ENCODE results near the gene WDR5B. TPM values are rescaled to one million over a fixed set of nuclear protein-coding genes. Genes with fewer than 3 reads are reported as not detected.

Gene WDR5B
- total RNA-seq, 1 experiment from 2014 or later = 6.4 TPM

DNA sequence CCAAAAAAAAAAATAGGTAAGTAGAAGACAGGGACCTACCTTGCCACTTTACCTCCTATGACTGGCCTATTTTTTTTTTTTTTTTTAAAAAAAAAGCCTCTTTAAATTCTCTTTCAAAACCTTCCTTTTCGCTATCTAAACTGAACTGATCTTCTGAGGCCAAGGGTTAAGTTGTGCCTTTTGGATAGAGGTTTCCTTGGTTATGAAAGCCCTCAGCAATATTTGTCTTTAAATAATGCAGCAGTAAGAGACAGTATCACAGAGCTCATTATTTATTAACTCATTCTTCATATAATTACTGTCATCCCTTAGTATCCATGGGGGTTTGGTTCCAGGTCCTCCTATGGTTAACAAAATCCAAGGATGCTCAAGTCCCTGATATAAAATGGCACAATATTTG, 41.8 kb downstream of the WDR5B start:
- DNase-seq (ENCODE audit: extremely low read depth, low read depth) = no peak

- DNase-seq (ENCODE audit: extremely low read depth, low read depth) = no peak
Observed at GRCh38 chr3:122366379-122366749, 49.5 kb downstream of the WDR5B start.

DNA sequence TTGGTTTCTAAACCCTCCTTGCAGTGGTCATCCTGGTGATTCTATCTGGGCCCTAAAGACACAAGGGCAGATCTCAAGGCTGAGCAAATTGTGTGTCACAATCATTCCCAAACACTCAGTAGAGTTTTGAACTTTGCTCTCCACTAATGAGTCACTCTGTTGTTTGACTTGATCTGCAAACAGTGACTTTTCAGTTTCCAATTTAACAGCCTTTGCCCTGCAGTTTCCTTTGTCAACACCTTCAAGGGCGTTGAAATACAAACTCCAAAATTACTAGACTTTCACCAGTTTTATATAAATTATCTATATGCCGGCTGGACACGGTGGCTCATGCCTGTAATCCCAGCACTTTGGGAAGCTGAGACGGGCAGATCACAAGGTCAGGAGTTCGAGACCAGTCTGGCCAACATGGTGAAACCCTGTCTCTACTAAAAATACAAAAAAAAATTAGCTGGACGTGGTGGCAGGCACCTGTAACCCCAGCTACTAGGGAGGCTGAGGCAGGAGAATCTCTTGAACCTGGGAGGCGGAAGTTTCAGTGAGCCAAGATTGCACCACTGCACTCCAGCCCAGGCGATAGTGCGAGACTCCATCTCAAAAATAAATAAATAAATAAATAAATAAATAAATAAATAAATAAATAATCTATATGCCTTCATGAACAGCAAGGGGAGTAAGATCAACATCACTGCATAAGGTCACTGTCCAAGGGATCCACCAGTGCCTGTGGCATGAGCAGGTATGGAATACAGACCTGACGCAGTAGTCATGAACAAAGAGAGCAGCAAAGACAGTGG, 50.1 kb downstream of the WDR5B start:
- DNase-seq (ENCODE audit: extremely low read depth, low read depth) = peak; percentile 21

DNA sequence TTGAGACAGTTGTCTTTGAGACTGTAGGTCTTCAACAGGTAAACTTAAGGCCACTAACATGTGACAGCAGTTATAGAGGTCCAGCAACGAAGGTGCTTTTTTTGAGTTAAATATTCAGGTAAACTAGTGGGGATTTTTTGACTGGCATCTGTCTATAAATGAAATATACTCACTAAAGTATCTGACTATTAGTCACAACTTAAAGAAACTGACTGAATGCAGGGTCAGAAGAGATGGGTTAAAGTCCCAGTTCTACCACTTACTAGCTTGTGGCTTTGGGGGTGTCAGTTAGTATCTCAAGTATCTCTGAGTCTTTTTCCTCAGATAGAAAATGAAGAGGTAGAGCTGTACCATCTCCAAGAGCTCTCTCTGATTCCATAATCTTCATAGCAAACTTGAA, 50.8 kb downstream of the WDR5B start:
- no peak for DNase-seq (ENCODE audit: extremely low read depth, low read depth)

DNA sequence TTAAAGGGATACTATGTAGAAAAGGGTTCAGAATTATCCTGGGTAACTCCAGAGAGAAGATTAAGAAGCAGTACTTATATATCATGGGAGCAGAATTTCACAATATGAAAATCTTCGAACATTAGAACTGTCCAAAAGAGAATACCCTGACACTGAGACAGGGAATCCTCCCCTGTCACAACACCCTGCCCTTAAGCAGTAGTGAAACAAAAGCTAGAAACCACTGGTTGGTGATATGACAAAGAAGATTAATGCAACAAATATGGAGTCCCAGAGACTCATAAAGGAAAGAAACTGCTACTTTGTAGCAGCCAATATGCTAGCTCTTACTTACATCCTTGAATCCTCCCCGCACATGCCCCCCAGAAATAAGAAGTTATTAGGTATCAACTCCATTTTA, 51.4 kb downstream of the WDR5B start:
- no peak for DNase-seq (ENCODE audit: extremely low read depth, low read depth)

Small RNA genes within 50 kb of the gene (small RNA-seq; reads per million reads assigned to genes)
- 0 reads per million in 2 experiments for gene AC083798.1

Other genes starting within 250 kb of the WDR5B start
- not detected in 2 replicates for gene CASR, start 232.4 kb downstream of the WDR5B start, total RNA-seq (2014; rRNA removed; shearing (Covaris generic))
- 6.5 and 8.3 TPM in 2 replicates for gene CSTA, start 90.8 kb downstream of the WDR5B start, total RNA-seq (2014; rRNA removed; shearing (Covaris generic))
- 116 and 126 TPM in 2 replicates for gene MIX23, start 32.8 kb downstream of the WDR5B start, total RNA-seq (2014; rRNA removed; shearing (Covaris generic))
- 32.7 and 46.6 TPM in 2 replicates for gene FAM162A, start 31.9 kb downstream of the WDR5B start, total RNA-seq (2014; rRNA removed; shearing (Covaris generic))
- 26.5 and 28.9 TPM in 2 replicates for gene KPNA1, start 98.9 kb upstream of the WDR5B start, total RNA-seq (2014; rRNA removed; shearing (Covaris generic))
- gene PARP9, start 148.2 kb upstream of the WDR5B start, total RNA-seq (2014; rRNA removed; shearing (Covaris generic)) = 6.8 and 8.8 TPM in 2 replicates
- gene DTX3L, start 148.3 kb upstream of the WDR5B start, total RNA-seq (2014; rRNA removed; shearing (Covaris generic)) = 12.8 TPM in 2 replicates
- gene PARP15, start 161.6 kb upstream of the WDR5B start, total RNA-seq (2014; rRNA removed; shearing (Covaris generic)) = not detected in 2 replicates

Measured in NCI-H460 (cell line).